Thyroid gland (tissue), 4 donors: ENCODE measurements around the gene PLPPR5. TPM values are rescaled to one million over a fixed set of nuclear protein-coding genes. Genes with fewer than 3 reads are reported as not detected.

Experiments
- DNase-seq, 2 donors: peaks; one replicate each; pipeline ENCODE4 v3.0.0-alpha.2; 2019
- H3K27ac ChIP-seq, 3 donors: fragments of 200-600 bp; sonication (generic); 1 replicate in 2 of 3; 2 replicates in 1 of 3; pipeline ENCODE4 v1.5.1; 2016 to 2019; ENCODE audit warnings: mild to moderate bottlenecking in 1 of 3, moderate library complexity in 1 of 3
- H3K27me3 ChIP-seq: fragments of 200-600 bp; sonication (generic); one replicate; pipeline ENCODE4 v1.5.1; 2019
- H3K36me3 ChIP-seq, 2 donors: fragments of 200-600 bp; sonication (generic); one replicate each; pipeline ENCODE4 v1.5.1; 2016 to 2019
- H3K4me1 ChIP-seq, 2 donors: fragments of 200-600 bp; sonication (generic); one replicate each; pipeline ENCODE4 v1.5.1; 2017 to 2019
- H3K4me3 ChIP-seq, 3 donors: fragments of 200-600 bp; sonication (generic); replicated peaks in 1 of 3; 1 replicate in 2 of 3; 2 replicates in 1 of 3; pipeline ENCODE4 v1.5.1; 2016; ENCODE audit warnings: mild to moderate bottlenecking in 1 of 3
- H3K9me3 ChIP-seq: fragments of 200-600 bp; sonication (generic); one replicate; pipeline ENCODE4 v1.5.1; 2017
- CTCF ChIP-seq, 6 experiments: fragments of 200-600 bp in 3 of 6; fragments of 450-650 bp in 3 of 6; sonication (generic) in 3 of 6; IDR thresholded peaks; one replicate each; pipeline ENCODE4 v1.5.1; 2016 to 2019; ENCODE audit warnings: antibody characterized with exemption in 6 of 6, mild to moderate bottlenecking in 2 of 6, inconsistent platforms in 1 of 6, moderate library complexity in 1 of 6
- POLR2A ChIP-seq, 2 donors: fragments of 450-650 bp; IDR thresholded peaks; one replicate each; pipeline ENCODE4 v1.6.1; 2017; ENCODE audit warnings: antibody characterized with exemption in 2 of 2, mild to moderate bottlenecking in 2 of 2, moderate library complexity in 1 of 2
- WGBS, 2 donors: methylation state at CpG; one replicate each; pipeline ENCODE4 v1.1.5; 2017; 5-methylcytosine and 5-hydroxymethylcytosine counted together
- intact Hi-C: fragments of 100-400 bp; cut with DNase I; formaldehyde crosslinking; loops from one replicate; pipeline ENCODE4 v1.15.1; 2023
- total RNA-seq, 4 donors: library from RNA; depleted of rRNA; stranded (reverse); fragments of >200 nt; gene quantifications; one replicate each; pipeline ENCODE4 v1.2.3, GENCODE V29; 2016

Gene PLPPR5
- total RNA-seq, 4 donors from 2014 or later: not detected

- Histone ChIP-seq H3K9me3 (no peaks in the 10 kb centered on the region), H3K27ac (no peak overlapping the region), H3K4me3 (no peak overlapping the region), H3K36me3 (no peaks in the 10 kb centered on the region), H3K27me3 (no peaks in the 10 kb centered on the region), H3K4me1 (no peaks in the 10 kb centered on the region)
- TF ChIP-seq CTCF (IDR thresholded peaks at IDR 0.05) (no peak), POLR2A (IDR thresholded peaks at IDR 0.05) (no peak)
- 72 to 75% methylated on average over 8 of the region's 8 CpGs for WGBS, 2 donors
- DNase-seq: no peak
- intact Hi-C loops: no loop called here
Measured at GRCh38 chr1:98931128-98931835, 73.4 kb downstream of the PLPPR5 start.

- H3K4me1 ChIP-seq: no peaks in the 10 kb centered on the region
- no peaks in the 10 kb centered on the region for H3K36me3 ChIP-seq
- H3K27ac ChIP-seq: no peak overlapping the region
- H3K4me3 ChIP-seq: no peak overlapping the region
- 78 to 85% methylated on average over 1 of the region's 1 CpG for WGBS, 2 donors
- no peaks in the 10 kb centered on the region for H3K9me3 ChIP-seq
- TF ChIP-seq CTCF (IDR thresholded peaks at IDR 0.05) (no peak), POLR2A (IDR thresholded peaks at IDR 0.05) (no peak)
- intact Hi-C loops: no loop called here
- H3K27me3 ChIP-seq: no peaks in the 10 kb centered on the region
- DNase-seq: no peak
Measured at GRCh38 chr1:98929437-98929836, 75.2 kb downstream of the PLPPR5 start.

- no peak for DNase-seq
- H3K4me1 ChIP-seq: no peaks in the 10 kb centered on the region
- 83 to 89% methylated on average over 4 of the region's 4 CpGs for WGBS, 2 donors
- no peaks in the 10 kb centered on the region for H3K9me3 ChIP-seq
- TF ChIP-seq POLR2A (IDR thresholded peaks at IDR 0.05): no peak
- no peak for TF ChIP-seq CTCF (IDR thresholded peaks at IDR 0.05)
- no peaks in the 10 kb centered on the region for H3K27me3 ChIP-seq
- H3K36me3 ChIP-seq: no peaks in the 10 kb centered on the region
- H3K4me3 ChIP-seq: no peak overlapping the region
- no peak overlapping the region for H3K27ac ChIP-seq
- intact Hi-C loops: no loop called here
Measured at GRCh38 chr1:98926597-98926996, 78.1 kb downstream of the PLPPR5 start.

- WGBS, 2 donors: 83 to 85% methylated on average over 1 of the region's 1 CpG
Measured at GRCh38 chr1:98924977-98925376, 79.7 kb downstream of the PLPPR5 start.

More at GRCh38 chr1:98924977-98925376, 79.7 kb downstream of the PLPPR5 start:
- H3K27ac ChIP-seq: no peak overlapping the region
- H3K4me1 ChIP-seq: no peaks in the 10 kb centered on the region
- no peak for TF ChIP-seq CTCF (IDR thresholded peaks at IDR 0.05)
- TF ChIP-seq POLR2A (IDR thresholded peaks at IDR 0.05): no peak
- H3K27me3 ChIP-seq: no peaks in the 10 kb centered on the region
- no peaks in the 10 kb centered on the region for H3K9me3 ChIP-seq
- intact Hi-C loops: no loop called here
- no peak for DNase-seq
- no peak overlapping the region for H3K4me3 ChIP-seq
- no peaks in the 10 kb centered on the region for H3K36me3 ChIP-seq
